Fibroblast of lung (primary cell): ENCODE data around the gene XPR1.

Experiments
- EZH2 ChIP-seq: IDR thresholded peaks from 2 replicates; pipeline ENCODE4 v1.5.1; 2012; ENCODE audit warnings: low read length, control low read depth, mild to moderate bottlenecking; ENCODE audit errors: missing control alignments
- TF ChIP-seq, protein P1 (sequence below), 2 donors: IDR thresholded peaks in 1 of 2; conservative IDR thresholded peaks in 1 of 2; 1 replicate in 1 of 2; 2 replicates in 1 of 2; pipeline ENCODE4 v1.5.1; 2011 to 2012; ENCODE audit warnings: low read length in 2 of 2, control low read depth in 1 of 2, inconsistent platforms in 1 of 2, low read depth in 1 of 2, mild to moderate bottlenecking in 1 of 2

DNA sequence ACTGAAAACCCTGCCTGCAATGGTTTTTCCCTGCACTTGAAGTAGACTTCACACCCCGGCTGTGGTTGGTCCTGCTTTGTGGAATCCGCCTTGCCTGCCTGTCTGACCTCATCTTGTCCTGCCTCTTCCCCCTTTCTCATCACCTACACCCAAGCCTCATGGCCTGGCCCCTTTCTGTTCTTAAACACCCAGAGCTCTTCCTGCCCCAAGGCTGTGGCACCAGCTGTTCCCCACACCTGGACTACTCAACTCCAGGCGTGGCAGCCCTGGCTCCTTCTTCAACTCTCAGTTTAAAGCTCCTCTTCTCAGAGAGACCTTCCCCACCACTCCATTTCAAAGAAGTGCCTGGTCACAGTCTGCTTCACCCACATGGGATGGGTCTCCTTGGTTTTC, 307.9 kb downstream of the XPR1 start:
- TF ChIP-seq, protein P1, sequence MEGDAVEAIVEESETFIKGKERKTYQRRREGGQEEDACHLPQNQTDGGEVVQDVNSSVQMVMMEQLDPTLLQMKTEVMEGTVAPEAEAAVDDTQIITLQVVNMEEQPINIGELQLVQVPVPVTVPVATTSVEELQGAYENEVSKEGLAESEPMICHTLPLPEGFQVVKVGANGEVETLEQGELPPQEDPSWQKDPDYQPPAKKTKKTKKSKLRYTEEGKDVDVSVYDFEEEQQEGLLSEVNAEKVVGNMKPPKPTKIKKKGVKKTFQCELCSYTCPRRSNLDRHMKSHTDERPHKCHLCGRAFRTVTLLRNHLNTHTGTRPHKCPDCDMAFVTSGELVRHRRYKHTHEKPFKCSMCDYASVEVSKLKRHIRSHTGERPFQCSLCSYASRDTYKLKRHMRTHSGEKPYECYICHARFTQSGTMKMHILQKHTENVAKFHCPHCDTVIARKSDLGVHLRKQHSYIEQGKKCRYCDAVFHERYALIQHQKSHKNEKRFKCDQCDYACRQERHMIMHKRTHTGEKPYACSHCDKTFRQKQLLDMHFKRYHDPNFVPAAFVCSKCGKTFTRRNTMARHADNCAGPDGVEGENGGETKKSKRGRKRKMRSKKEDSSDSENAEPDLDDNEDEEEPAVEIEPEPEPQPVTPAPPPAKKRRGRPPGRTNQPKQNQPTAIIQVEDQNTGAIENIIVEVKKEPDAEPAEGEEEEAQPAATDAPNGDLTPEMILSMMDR (conservative IDR thresholded peaks at IDR 0.05 in 1 of 2, IDR thresholded peaks at IDR 0.05 in 1 of 2; ENCODE audit: low read depth in 1 of 2, low read length in 2 of 2) = no peak
- no peak for TF ChIP-seq EZH2
